ENCODE results near the gene TSHZ2.
"Not testable (repeated sequence)": the region's sequence is repeated elsewhere in the genome, so short reads cannot be mapped to it uniquely, and the experiment has no call there.

The TSHZ2 gene

GRCh38 chr20:53438368-53438767 lies 466.2 kb downstream of the TSHZ2 start:
- DNase-seq: no peak

- no peak for DNase-seq
These were observed 466.9 kb downstream of the TSHZ2 start for GRCh38 chr20:53439046-53439445.

GRCh38 chr20:53439616-53440015 lies 467.5 kb downstream of the TSHZ2 start:
- no peak for DNase-seq

- DNase-seq: no peak
These were observed 472.4 kb downstream of the TSHZ2 start for GRCh38 chr20:53444401-53445149.

GRCh38 chr20:53445321-53445731 lies 473.2 kb downstream of the TSHZ2 start:
- DNase-seq: no peak

GRCh38 chr20:53445932-53446331 lies 473.8 kb downstream of the TSHZ2 start:
- no peak for DNase-seq

- DNase-seq: no peak
These were observed 475.2 kb downstream of the TSHZ2 start for GRCh38 chr20:53447316-53447715.

- no peak for DNase-seq
These were observed 476.3 kb downstream of the TSHZ2 start for GRCh38 chr20:53448426-53448825.

GRCh38 chr20:53448875-53449274 lies 476.7 kb downstream of the TSHZ2 start:
- no peak for DNase-seq

- no peak for DNase-seq
These were observed 480.9 kb downstream of the TSHZ2 start for GRCh38 chr20:53453076-53453475.

GRCh38 chr20:53454675-53455276 lies 482.6 kb downstream of the TSHZ2 start:
- DNase-seq: no peak

- DNase-seq: no peak
These were observed 491.2 kb downstream of the TSHZ2 start for GRCh38 chr20:53463101-53463972.

GRCh38 chr20:53466279-53466678 lies 494.1 kb downstream of the TSHZ2 start:
- no peak for DNase-seq

GRCh38 chr20:53468587-53468986 lies 496.4 kb downstream of the TSHZ2 start:
- no peak for DNase-seq

GRCh38 chr20:53472859-53473258 lies 500.7 kb downstream of the TSHZ2 start:
- DNase-seq: not testable (repeated sequence)

GRCh38 chr20:53480913-53481312 lies 508.8 kb downstream of the TSHZ2 start:
- no peak for DNase-seq

GRCh38 chr20:53487461-53488200 lies 515.5 kb downstream of the TSHZ2 start:
- DNase-seq: no peak

- no peak for DNase-seq
These were observed 516.7 kb downstream of the TSHZ2 start for GRCh38 chr20:53488775-53489272.

- no peak for DNase-seq
These were observed 517.4 kb downstream of the TSHZ2 start for GRCh38 chr20:53489528-53489927.

GRCh38 chr20:53490620-53491019 lies 518.5 kb downstream of the TSHZ2 start:
- DNase-seq: no peak

- no peak for DNase-seq
These were observed 519.3 kb downstream of the TSHZ2 start for GRCh38 chr20:53491462-53491861.

- no peak for DNase-seq
These were observed 520.1 kb downstream of the TSHZ2 start for GRCh38 chr20:53492212-53492611.

All from activated naive CD4-positive, alpha-beta T cell treated with anti-CD3 and anti-CD28 coated beads, Interleukin-2, amount 50 U/mL, for 16 hours (primary cell).